ENCODE results near the gene AZI2. TPM values are rescaled to one million over a fixed set of nuclear protein-coding genes. Genes with fewer than 3 reads are reported as not detected.
A peak's percentile ranks its signal among the peaks of the same experiment; 100 is the strongest.

Gene AZI2
- total and polyA plus RNA-seq, 7 donors, result 25.0 to 87.0 (median 54.0) TPM

DNA sequence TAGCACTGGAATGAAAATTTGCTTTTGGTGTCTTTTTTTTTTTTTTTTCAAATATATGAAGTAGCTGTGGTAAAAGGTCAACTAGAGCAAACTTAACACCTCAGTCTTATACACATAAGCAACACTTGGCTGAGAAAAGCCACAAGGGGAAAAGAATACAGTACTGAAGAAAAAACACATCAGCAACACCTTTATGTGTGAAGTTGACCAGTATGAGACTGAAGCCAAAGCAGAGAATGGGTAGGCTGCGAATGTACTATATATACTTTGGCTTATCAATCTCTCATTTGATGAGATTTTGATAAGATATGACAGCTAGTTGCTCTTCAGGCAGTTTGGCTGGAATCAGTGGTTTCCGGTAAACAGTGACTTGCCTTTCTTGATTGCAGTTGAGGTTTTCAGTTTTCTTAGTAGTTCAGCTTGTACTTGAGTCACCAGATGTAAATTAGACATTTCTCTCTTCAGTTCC is 22.1 kb downstream of the AZI2 start:
- no peak for TF ChIP-seq EP300 (IDR thresholded peaks at IDR 0.05)
- TF ChIP-seq, protein P1, sequence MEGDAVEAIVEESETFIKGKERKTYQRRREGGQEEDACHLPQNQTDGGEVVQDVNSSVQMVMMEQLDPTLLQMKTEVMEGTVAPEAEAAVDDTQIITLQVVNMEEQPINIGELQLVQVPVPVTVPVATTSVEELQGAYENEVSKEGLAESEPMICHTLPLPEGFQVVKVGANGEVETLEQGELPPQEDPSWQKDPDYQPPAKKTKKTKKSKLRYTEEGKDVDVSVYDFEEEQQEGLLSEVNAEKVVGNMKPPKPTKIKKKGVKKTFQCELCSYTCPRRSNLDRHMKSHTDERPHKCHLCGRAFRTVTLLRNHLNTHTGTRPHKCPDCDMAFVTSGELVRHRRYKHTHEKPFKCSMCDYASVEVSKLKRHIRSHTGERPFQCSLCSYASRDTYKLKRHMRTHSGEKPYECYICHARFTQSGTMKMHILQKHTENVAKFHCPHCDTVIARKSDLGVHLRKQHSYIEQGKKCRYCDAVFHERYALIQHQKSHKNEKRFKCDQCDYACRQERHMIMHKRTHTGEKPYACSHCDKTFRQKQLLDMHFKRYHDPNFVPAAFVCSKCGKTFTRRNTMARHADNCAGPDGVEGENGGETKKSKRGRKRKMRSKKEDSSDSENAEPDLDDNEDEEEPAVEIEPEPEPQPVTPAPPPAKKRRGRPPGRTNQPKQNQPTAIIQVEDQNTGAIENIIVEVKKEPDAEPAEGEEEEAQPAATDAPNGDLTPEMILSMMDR (IDR thresholded peaks at IDR 0.05), result no peak
- TF ChIP-seq POLR2AphosphoS5 (IDR thresholded peaks at IDR 0.05), result no peak
- TF ChIP-seq POLR2A (IDR thresholded peaks at IDR 0.05), result no peak
- Histone ChIP-seq H3K27ac (no peak overlapping the region), H3K36me3 (peaks cover 0 to 72% (median 3%) of the 10 kb centered on the region in 4 donors), H3K4me3 (no peak overlapping the region), H3K27me3 (no peaks in the 10 kb centered on the region), H3K9me3 (no peaks in the 10 kb centered on the region), H3K4me1 (peaks cover 0 to 4% (median 0%) of the 10 kb centered on the region in 4 donors)
- DNase-seq, result no peak
- 66 to 67% methylated on average over 2 of the region's 2 CpGs for WGBS, 2 donors
- intact Hi-C loops (cut with DNase I), result loop anchor here (2.0 to 10.0 kb wide), 3 partner anchors 616 to 1192 kb away; no protein-coding TSS in a partner anchor

DNA sequence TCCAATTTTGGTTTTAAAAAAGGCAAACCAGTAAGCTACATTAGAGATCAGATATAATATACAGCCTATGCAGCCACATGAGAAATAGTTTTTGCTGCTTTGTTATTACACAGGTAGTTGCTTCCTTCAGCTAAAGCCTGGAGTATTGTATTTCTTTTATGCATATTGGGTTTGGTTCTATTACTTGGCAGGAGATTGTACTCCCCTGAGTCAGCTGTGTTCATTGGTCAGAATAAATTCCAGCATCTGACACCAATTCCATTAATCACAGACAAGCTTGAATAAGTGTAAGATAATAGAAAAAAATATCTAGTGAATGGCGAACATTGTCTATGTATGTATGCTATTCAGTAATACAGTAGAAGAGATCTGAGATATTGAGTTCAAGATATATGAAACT is 26.2 kb downstream of the AZI2 start:
- peaks cover 0 to 78% (median 3%) of the 10 kb centered on the region in 4 donors for H3K36me3 ChIP-seq
- TF ChIP-seq, protein P1 (IDR thresholded peaks at IDR 0.05), result no peak
- TF ChIP-seq POLR2AphosphoS5 (IDR thresholded peaks at IDR 0.05), result no peak
- no peak for TF ChIP-seq EP300 (IDR thresholded peaks at IDR 0.05)
- no peak for TF ChIP-seq POLR2A (IDR thresholded peaks at IDR 0.05)
- no peak overlapping the region for H3K4me3 ChIP-seq
- H3K27me3 ChIP-seq, result no peaks in the 10 kb centered on the region
- 98 to 100% methylated on average over 1 of the region's 1 CpG for WGBS, 2 donors
- H3K4me1 ChIP-seq, result no peaks in the 10 kb centered on the region
- DNase-seq, result no peak
- no peaks in the 10 kb centered on the region for H3K9me3 ChIP-seq
- H3K27ac ChIP-seq, result no peak overlapping the region
- intact Hi-C loops (cut with DNase I), result loop anchor here (10.0 kb wide), 2 partner anchors 1008 to 1188 kb away; no protein-coding TSS in a partner anchor

DNA sequence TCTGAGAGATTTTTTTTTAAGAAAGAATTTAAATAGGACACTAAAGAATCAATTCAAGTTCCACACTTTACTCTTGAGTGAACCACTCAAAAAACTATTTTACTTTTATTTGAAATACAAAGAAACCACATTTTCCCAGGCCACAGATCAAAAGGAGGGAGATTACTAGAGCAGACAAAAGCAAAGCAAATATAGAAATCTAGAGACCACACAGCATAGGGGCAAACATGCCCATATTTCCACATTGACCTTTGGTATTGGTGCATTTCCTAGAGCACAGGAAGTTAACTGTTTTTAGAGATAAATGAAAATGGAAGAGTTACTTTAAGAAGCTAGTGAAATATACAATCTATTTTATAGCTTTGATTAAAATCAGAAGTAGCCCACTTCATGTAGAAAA is 27.6 kb downstream of the AZI2 start:
- Histone ChIP-seq H3K4me1 (no peaks in the 10 kb centered on the region), H3K27me3 (no peaks in the 10 kb centered on the region), H3K9me3 (no peaks in the 10 kb centered on the region), H3K4me3 (no peak overlapping the region), H3K36me3 (peaks cover 0 to 63% (median 3%) of the 10 kb centered on the region in 4 donors), H3K27ac (no peak overlapping the region)
- DNase-seq, result no peak
- intact Hi-C loops (cut with DNase I), result loop anchor here (10.0 kb wide), 2 partner anchors 1006 to 1186 kb away; no protein-coding TSS in a partner anchor
- no peak for TF ChIP-seq POLR2A (IDR thresholded peaks at IDR 0.05)
- TF ChIP-seq POLR2AphosphoS5 (IDR thresholded peaks at IDR 0.05), result no peak
- TF ChIP-seq EP300 (IDR thresholded peaks at IDR 0.05), result no peak
- TF ChIP-seq, protein P1 (IDR thresholded peaks at IDR 0.05), result no peak

DNA sequence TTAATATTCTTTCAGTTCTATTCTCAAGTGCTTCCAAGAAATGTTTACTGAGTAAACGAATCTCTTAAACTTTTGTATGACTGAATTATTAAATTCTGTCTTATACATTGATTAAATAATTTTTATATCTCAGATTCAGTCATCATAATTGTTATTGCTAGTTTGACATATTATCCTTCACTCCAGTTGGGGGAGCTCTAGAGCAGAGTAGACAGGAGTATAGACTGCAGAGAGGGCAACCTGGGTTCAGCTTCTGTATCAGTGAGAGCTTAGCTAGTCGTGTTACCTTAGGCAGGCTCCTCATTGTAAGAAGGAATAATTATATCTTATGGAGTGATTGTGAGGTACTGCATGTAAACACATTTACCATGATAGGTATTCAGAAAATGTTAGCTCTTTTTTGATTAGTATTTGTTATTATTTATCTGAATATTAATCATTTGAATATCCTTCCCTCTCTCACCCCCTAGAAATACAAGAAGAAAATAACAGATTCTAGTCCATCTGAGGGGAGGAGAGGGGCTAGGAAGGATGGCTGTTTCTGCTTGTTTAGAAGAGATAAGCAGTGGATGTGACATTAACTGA is 31.1 kb downstream of the AZI2 start:
- 33 to 51% methylated on average over 2 of the region's 2 CpGs for WGBS, 2 donors

More for the DNA sequence above, 31.1 kb downstream of the AZI2 start:
- H3K4me3 ChIP-seq, result no peak overlapping the region
- peaks cover 0 to 33% (median 0%) of the 10 kb centered on the region in 4 donors for H3K36me3 ChIP-seq
- intact Hi-C loops (cut with DNase I), result no loop called here
- H3K27ac ChIP-seq, result no peak overlapping the region
- no peak for TF ChIP-seq POLR2A (IDR thresholded peaks at IDR 0.05)
- TF ChIP-seq EP300 (IDR thresholded peaks at IDR 0.05), result no peak
- TF ChIP-seq POLR2AphosphoS5 (IDR thresholded peaks at IDR 0.05), result no peak
- TF ChIP-seq, protein P1 (IDR thresholded peaks at IDR 0.05), result peak in 2 of 4 experiments; percentile 20 to 34
- no peaks in the 10 kb centered on the region for H3K9me3 ChIP-seq
- DNase-seq, result no peak
- H3K27me3 ChIP-seq, result no peaks in the 10 kb centered on the region
- no peaks in the 10 kb centered on the region for H3K4me1 ChIP-seq
